ENCODE data around the gene HPCAL1. TPM values are rescaled to one million over a fixed set of nuclear protein-coding genes. Genes with fewer than 3 reads are reported as not detected.

Gene HPCAL1
- total and polyA plus RNA-seq, 4 experiments from 2014 or later = 77.1 to 114 (median 90.4) TPM

DNA sequence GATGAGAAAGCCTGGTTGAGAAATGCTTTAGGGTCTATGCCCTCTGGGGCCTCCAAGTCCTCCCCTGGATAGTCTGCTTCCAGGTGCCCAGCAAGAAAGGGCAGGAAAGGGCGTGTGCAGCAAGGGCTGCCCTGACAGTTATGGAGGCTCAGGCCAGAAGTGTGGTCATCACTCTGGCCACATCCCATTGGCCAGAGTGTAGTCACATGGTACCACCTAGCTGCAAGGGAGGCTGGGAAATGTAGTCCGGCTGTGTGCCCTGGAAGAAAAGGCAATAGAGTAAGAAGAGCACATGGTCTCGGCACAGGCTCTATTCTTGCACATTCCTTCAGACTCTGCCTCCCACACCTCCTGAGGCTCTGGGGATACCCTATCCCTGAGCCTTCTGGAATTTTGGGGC lies 109.7 kb downstream of the HPCAL1 start:
- H3K4me3 Mint-ChIP-seq = peak overlapping the region in 1 of 8 donors; percentile 8
- peaks cover 20 to 35% (median 21%) of the 10 kb centered on the region in 4 donors for H3K4me1 Mint-ChIP-seq
- DNase-seq = no peak
- H3K27me3 Mint-ChIP-seq = no peaks in the 10 kb centered on the region
- H3K9me3 Mint-ChIP-seq = no peaks in the 10 kb centered on the region
- CTCF ChIA-PET (ENCODE audit: partially characterized antibody) = interaction anchor here (1.1 to 11.4 kb wide), 4 partner anchors 23 to 288 kb away, joined by 4 to 208 read pairs (median 4); partner anchors contain the start of gene HPCAL1
- Histone ChIP-seq H3K4me1 (ENCODE audit: insufficient read depth, low read length) (peaks cover 20% of the 10 kb centered on the region), H3K27me3 (ENCODE audit: insufficient read depth, low read length) (no peaks in the 10 kb centered on the region), H3K36me3 (ENCODE audit: insufficient read depth, low read length) (peaks cover 17% of the 10 kb centered on the region), H3K27ac (ENCODE audit: low read depth, low read length) (no peak overlapping the region), H3K9me3 (ENCODE audit: control insufficient read depth in 1 of 2, low read length in 2 of 2) (no peaks in the 10 kb centered on the region), H3K4me3 (ENCODE audit: low read length in 2 of 2) (no peak overlapping the region)
- peaks cover 13 to 14% of the 10 kb centered on the region in 2 donors for H3K36me3 Mint-ChIP-seq
- intact Hi-C loops (cut with micrococcal nuclease) = no loop called here
- POLR2A ChIA-PET (ENCODE audit: partially characterized antibody) = interaction anchor here (1.2 to 1.3 kb wide), 2 partner anchors 109 to 110 kb away, joined by 3 read pairs; partner anchors contain the start of gene HPCAL1
- peak overlapping the region in 1 of 7 donors; percentile 37 for H3K27ac Mint-ChIP-seq

DNA sequence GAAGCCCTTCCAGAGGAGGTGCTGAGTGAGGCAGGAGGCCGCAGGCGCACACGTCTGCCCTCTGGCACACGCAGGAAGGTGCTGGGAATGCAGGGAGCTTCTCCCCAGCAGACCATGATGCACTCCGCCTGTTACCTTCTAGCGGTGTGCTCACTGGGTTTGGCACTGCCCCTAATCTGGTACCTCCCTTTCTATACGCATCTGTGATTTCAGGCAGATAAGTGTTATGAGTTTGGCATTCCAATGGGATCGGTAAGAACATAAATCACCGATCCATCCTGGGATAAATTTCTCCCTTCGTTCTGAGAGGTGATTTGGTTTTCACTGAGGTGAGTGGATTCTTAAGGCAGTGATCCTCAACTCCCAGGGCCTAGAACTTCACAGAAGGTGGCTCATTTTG lies 110.8 kb downstream of the HPCAL1 start:
- Mint-ChIP-seq H3K36me3 (peaks cover 14 to 16% of the 10 kb centered on the region in 2 donors), H3K9me3 (no peaks in the 10 kb centered on the region), H3K4me1 (peaks cover 9 to 23% (median 10%) of the 10 kb centered on the region in 4 donors), H3K27me3 (no peaks in the 10 kb centered on the region), H3K4me3 (no peak overlapping the region), H3K27ac (no peak overlapping the region)
- peaks cover 17% of the 10 kb centered on the region for H3K36me3 ChIP-seq (ENCODE audit: insufficient read depth, low read length)
- H3K27me3 ChIP-seq (ENCODE audit: insufficient read depth, low read length) = no peaks in the 10 kb centered on the region
- intact Hi-C loops (cut with micrococcal nuclease) = no loop called here
- H3K4me1 ChIP-seq (ENCODE audit: insufficient read depth, low read length) = peaks cover 9% of the 10 kb centered on the region
- CTCF ChIA-PET (ENCODE audit: partially characterized antibody) = interaction anchor here (1.1 kb wide), 1 partner anchor 289 kb away, joined by 4 read pairs; no protein-coding TSS in a partner anchor
- no peak overlapping the region for H3K27ac ChIP-seq (ENCODE audit: low read depth, low read length)
- POLR2A ChIA-PET (ENCODE audit: partially characterized antibody) = interaction anchor here (1.2 kb wide), 1 partner anchor 110 kb away, joined by 3 read pairs; no protein-coding TSS in a partner anchor
- no peaks in the 10 kb centered on the region for H3K9me3 ChIP-seq (ENCODE audit: control insufficient read depth in 1 of 2, low read length in 2 of 2)
- no peak overlapping the region for H3K4me3 ChIP-seq (ENCODE audit: low read length in 2 of 2)
- DNase-seq = no peak

DNA sequence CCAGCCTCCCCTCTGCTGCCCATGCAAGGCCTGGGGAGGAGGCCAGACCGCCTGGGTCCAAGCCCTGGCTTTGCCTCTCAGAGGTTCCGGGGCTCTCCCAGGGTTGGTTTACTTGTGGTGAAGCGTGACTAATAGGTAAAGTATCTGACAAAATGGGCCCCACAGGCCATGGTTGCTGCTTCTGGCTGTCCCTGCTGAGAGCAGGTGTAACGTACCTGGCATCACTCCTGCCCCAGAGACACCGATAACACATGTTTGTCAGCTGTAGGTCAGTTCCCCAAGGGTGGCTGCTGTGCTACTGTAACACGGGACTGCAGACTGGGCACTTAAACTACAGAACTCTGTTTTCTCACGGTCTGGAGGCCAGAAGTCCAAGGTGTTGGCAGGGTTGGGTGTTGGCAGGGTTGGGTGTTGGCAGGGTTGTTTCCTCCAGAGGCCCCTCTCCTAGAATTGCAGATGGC lies 111.3 kb downstream of the HPCAL1 start:
- DNase-seq = no peak
- CTCF ChIA-PET (ENCODE audit: partially characterized antibody) = no interaction called here
- H3K27me3 ChIP-seq (ENCODE audit: insufficient read depth, low read length) = no peaks in the 10 kb centered on the region

DNA sequence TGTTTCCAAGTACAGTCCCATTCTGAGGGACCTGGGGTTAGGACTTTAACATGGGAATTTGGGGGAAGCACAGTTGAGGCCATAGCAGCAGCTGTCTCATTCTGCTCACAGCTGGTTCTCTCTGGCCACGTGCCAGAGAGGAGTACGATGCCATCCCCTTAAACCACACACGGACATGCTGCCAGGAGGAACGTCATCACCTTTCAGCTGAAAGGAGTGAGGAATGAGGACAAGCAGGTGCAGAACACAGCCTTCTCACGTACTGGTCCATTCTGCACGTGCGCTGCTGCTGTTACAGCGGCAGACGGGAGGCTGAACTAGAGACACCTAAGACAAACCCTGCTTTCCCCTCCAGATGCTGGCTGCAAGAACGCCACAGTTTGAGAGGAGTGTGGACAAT lies 111.9 kb downstream of the HPCAL1 start:
- no peak overlapping the region for H3K4me3 ChIP-seq (ENCODE audit: low read length in 2 of 2)
- H3K4me3 Mint-ChIP-seq = no peak overlapping the region
- H3K27ac Mint-ChIP-seq = peak overlapping the region in 1 of 7 donors; percentile 23
- no peaks in the 10 kb centered on the region for H3K27me3 ChIP-seq (ENCODE audit: insufficient read depth, low read length)
- no peaks in the 10 kb centered on the region for H3K9me3 Mint-ChIP-seq
- H3K27me3 Mint-ChIP-seq = no peaks in the 10 kb centered on the region
- ChIA-PET POLR2A (ENCODE audit: partially characterized antibody) (no interaction called here), CTCF (ENCODE audit: partially characterized antibody) (no interaction called here)
- H3K9me3 ChIP-seq (ENCODE audit: control insufficient read depth in 1 of 2, low read length in 2 of 2) = no peaks in the 10 kb centered on the region
- H3K36me3 ChIP-seq (ENCODE audit: insufficient read depth, low read length) = peaks cover 17% of the 10 kb centered on the region
- no peak overlapping the region for H3K27ac ChIP-seq (ENCODE audit: low read depth, low read length)
- no peak for DNase-seq
- peaks cover 14 to 17% of the 10 kb centered on the region in 2 donors for H3K36me3 Mint-ChIP-seq
- intact Hi-C loops (cut with micrococcal nuclease) = no loop called here
- peaks cover 0 to 14% (median 2%) of the 10 kb centered on the region in 4 donors for H3K4me1 Mint-ChIP-seq
- H3K4me1 ChIP-seq (ENCODE audit: insufficient read depth, low read length) = no peaks in the 10 kb centered on the region

More for the DNA sequence above, 111.3 kb downstream of the HPCAL1 start:
- Mint-ChIP-seq H3K27me3 (no peaks in the 10 kb centered on the region), H3K36me3 (peaks cover 12 to 16% of the 10 kb centered on the region in 2 donors), H3K4me3 (no peak overlapping the region), H3K4me1 (peaks cover 4 to 18% (median 5%) of the 10 kb centered on the region in 4 donors), H3K27ac (no peak overlapping the region), H3K9me3 (no peaks in the 10 kb centered on the region)
- POLR2A ChIA-PET (ENCODE audit: partially characterized antibody) = no interaction called here
- intact Hi-C loops (cut with micrococcal nuclease) = no loop called here
- H3K27ac ChIP-seq (ENCODE audit: low read depth, low read length) = no peak overlapping the region
- H3K9me3 ChIP-seq (ENCODE audit: control insufficient read depth in 1 of 2, low read length in 2 of 2) = no peaks in the 10 kb centered on the region
- peaks cover 17% of the 10 kb centered on the region for H3K36me3 ChIP-seq (ENCODE audit: insufficient read depth, low read length)
- no peak overlapping the region for H3K4me3 ChIP-seq (ENCODE audit: low read length in 2 of 2)
- H3K4me1 ChIP-seq (ENCODE audit: insufficient read depth, low read length) = peaks cover 4% of the 10 kb centered on the region

DNA sequence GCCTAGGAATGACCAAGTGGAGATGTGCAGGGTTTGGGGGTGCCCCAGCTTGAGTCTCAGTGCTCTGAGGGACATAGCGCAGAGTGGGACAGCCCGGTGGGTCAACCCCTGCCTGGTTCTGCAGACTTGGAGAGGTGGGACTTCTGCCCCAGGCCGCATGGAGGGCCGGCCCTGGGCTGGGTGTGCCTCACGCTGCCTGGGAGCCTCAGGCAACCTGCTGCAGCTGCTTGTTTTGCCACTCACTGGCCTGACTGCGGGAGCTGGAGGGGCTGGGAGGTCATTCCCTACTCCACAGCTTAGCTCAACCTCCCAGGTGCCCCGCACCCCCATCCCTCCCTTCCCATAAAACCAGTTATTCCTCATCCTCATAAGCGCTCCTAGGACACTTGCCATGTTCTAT lies 112.3 kb downstream of the HPCAL1 start:
- Histone ChIP-seq H3K36me3 (ENCODE audit: insufficient read depth, low read length) (peaks cover 17% of the 10 kb centered on the region), H3K4me1 (ENCODE audit: insufficient read depth, low read length) (no peaks in the 10 kb centered on the region), H3K9me3 (ENCODE audit: control insufficient read depth in 1 of 2, low read length in 2 of 2) (no peaks in the 10 kb centered on the region), H3K27me3 (ENCODE audit: insufficient read depth, low read length) (no peaks in the 10 kb centered on the region), H3K4me3 (ENCODE audit: low read length in 2 of 2) (no peak overlapping the region), H3K27ac (ENCODE audit: low read depth, low read length) (no peak overlapping the region)
- Mint-ChIP-seq H3K4me1 (peaks cover 0 to 14% (median 2%) of the 10 kb centered on the region in 4 donors), H3K27me3 (no peaks in the 10 kb centered on the region), H3K27ac (no peak overlapping the region), H3K9me3 (no peaks in the 10 kb centered on the region), H3K36me3 (peaks cover 17% of the 10 kb centered on the region in 2 donors), H3K4me3 (no peak overlapping the region)
- no peak for DNase-seq
- intact Hi-C loops (cut with micrococcal nuclease) = no loop called here
- ChIA-PET POLR2A (ENCODE audit: partially characterized antibody) (no interaction called here), CTCF (ENCODE audit: partially characterized antibody) (interaction anchor here (0.7 kb wide), 1 partner anchor 20 kb away, joined by 3 read pairs; no protein-coding TSS in a partner anchor)

DNA sequence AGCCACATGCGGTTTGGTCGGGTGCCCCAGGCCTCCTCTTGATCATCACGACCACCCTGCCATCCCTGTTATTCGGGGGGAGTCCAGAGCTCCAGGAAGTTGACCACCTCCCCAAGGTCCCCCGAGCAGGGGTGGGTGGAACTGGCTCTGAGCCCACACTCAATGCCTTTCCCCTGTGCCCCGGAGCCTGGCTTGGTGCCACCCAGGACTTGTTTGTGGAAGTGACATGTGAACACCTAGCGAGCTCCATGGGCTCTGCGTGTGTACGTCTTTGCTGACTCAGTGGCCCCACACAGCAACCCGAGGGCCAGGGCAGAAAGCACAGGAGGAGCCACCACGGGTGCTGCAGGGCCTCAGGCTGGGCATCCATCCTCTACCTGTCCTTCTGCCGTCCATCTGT lies 112.9 kb downstream of the HPCAL1 start:
- intact Hi-C loops (cut with micrococcal nuclease) = no loop called here
- POLR2A ChIA-PET (ENCODE audit: partially characterized antibody) = no interaction called here
- Mint-ChIP-seq H3K27me3 (no peaks in the 10 kb centered on the region), H3K4me3 (no peak overlapping the region), H3K27ac (peak overlapping the region in 1 of 7 donors; percentile 47), H3K36me3 (peaks cover 17 to 21% of the 10 kb centered on the region in 2 donors), H3K4me1 (peaks cover 0 to 14% (median 1%) of the 10 kb centered on the region in 4 donors), H3K9me3 (no peaks in the 10 kb centered on the region)
- H3K4me3 ChIP-seq (ENCODE audit: low read length in 2 of 2) = no peak overlapping the region
- H3K9me3 ChIP-seq (ENCODE audit: control insufficient read depth in 1 of 2, low read length in 2 of 2) = no peaks in the 10 kb centered on the region
- CTCF ChIA-PET (ENCODE audit: partially characterized antibody) = interaction anchor here (0.7 kb wide), 1 partner anchor 20 kb away, joined by 3 read pairs; no protein-coding TSS in a partner anchor
- peaks cover 17% of the 10 kb centered on the region for H3K36me3 ChIP-seq (ENCODE audit: insufficient read depth, low read length)
- H3K27me3 ChIP-seq (ENCODE audit: insufficient read depth, low read length) = no peaks in the 10 kb centered on the region
- DNase-seq = no peak
- H3K4me1 ChIP-seq (ENCODE audit: insufficient read depth, low read length) = no peaks in the 10 kb centered on the region
- no peak overlapping the region for H3K27ac ChIP-seq (ENCODE audit: low read depth, low read length)

DNA sequence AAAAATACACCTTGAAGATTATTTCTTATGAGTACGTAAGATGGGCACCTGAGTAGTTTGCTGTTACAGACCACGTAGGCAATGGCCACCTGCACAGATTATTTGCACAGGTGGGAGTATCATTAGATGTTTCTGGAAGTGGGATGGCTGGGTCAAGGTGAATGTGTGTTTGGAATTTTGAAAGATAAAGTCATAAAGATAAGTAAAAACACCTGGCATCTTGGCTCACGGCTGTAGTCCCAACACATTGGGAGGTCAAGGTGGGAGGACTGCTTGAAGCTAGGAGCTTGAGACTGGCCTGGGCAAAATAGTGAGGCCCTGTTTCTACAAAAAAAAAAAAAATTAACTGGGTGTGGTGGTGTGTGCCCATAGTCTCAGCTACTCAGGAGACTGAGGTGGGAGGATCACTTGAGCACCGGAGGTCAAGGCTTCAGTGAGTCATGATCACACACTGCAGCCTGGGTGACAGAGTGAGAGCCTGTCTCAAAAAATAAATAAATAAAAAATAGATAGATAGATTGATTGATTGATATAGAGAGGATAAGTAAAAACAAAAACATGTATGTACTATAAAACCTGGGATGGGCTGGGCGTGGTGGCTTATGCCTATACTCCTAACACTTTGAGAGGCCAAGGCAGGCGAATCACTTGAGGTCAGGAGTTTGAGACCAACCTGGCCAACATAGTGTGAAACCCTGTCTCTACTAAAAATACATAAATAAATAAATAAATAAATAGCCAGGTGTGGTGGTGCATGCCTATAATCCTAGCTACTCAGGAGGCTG lies 115.0 kb downstream of the HPCAL1 start:
- H3K27me3 ChIP-seq (ENCODE audit: insufficient read depth, low read length) = no peaks in the 10 kb centered on the region
- Mint-ChIP-seq H3K27me3 (no peaks in the 10 kb centered on the region), H3K27ac (peak overlapping the region in 3 of 7 donors; percentile 62 to 70 (median 64)), H3K9me3 (no peaks in the 10 kb centered on the region), H3K36me3 (peaks cover 8 to 33% of the 10 kb centered on the region in 2 donors), H3K4me1 (peaks cover 0 to 14% (median under 1%) of the 10 kb centered on the region in 4 donors), H3K4me3 (no peak overlapping the region)
- POLR2A ChIA-PET (ENCODE audit: partially characterized antibody) = interaction anchor here (0.7 to 1.0 kb wide), 2 partner anchors 27 to 482 kb away, joined by 3 read pairs; no protein-coding TSS in a partner anchor
- peaks cover 20% of the 10 kb centered on the region for H3K36me3 ChIP-seq (ENCODE audit: insufficient read depth, low read length)
- H3K9me3 ChIP-seq (ENCODE audit: control insufficient read depth in 1 of 2, low read length in 2 of 2) = no peaks in the 10 kb centered on the region
- H3K4me1 ChIP-seq (ENCODE audit: insufficient read depth, low read length) = no peaks in the 10 kb centered on the region
- no peak overlapping the region for H3K27ac ChIP-seq (ENCODE audit: low read depth, low read length)
- CTCF ChIA-PET (ENCODE audit: partially characterized antibody) = interaction anchor here (0.7 to 6.3 kb wide), 5 partner anchors 9 to 293 kb away, joined by 3 to 40 read pairs (median 4); no protein-coding TSS in a partner anchor
- DNase-seq = no peak
- intact Hi-C loops (cut with micrococcal nuclease) = no loop called here
- H3K4me3 ChIP-seq (ENCODE audit: low read length in 2 of 2) = no peak overlapping the region
